Astrocyte (in vitro differentiated cells and primary cell): ENCODE measurements around the gene HPSE. TPM values are rescaled to one million over a fixed set of nuclear protein-coding genes. Genes with fewer than 3 reads are reported as not detected.

Experiments
- DNase-seq: peaks from one replicate; pipeline ENCODE4 v3.0.0-alpha.2; 2010; ENCODE audit warnings: low read depth
- FAIRE-seq: peaks from 2 replicates; lab custom pipeline; 2011; peaks lifted over from hg19 to GRCh38; lab: Jason Lieb, UNC
- H2AFZ ChIP-seq: 2 replicates; pipeline ENCODE4 v1.6.0; 2012; ENCODE audit warnings: low read depth, low read length, inconsistent platforms
- H3K27ac ChIP-seq: 2 replicates; pipeline ENCODE4 v1.5.1; 2011; ENCODE audit warnings: low read depth, low read length, inconsistent platforms
- H3K27me3 ChIP-seq: 2 replicates; pipeline ENCODE4 v1.6.0; 2011; ENCODE audit warnings: low read length, inconsistent platforms; ENCODE audit not compliant: insufficient read depth
- H3K36me3 ChIP-seq: 2 replicates; pipeline ENCODE4 v1.5.1; 2011; ENCODE audit warnings: low read length, inconsistent platforms; ENCODE audit not compliant: insufficient read depth
- H3K4me1 ChIP-seq: 2 replicates; pipeline ENCODE4 v1.5.1; 2011; ENCODE audit warnings: low read length, inconsistent platforms; ENCODE audit not compliant: insufficient read depth
- H3K4me2 ChIP-seq: 2 replicates; pipeline ENCODE4 v1.6.0; 2012; ENCODE audit warnings: low read length, inconsistent platforms
- H3K4me3 ChIP-seq: 2 replicates; pipeline ENCODE4 v1.5.1; 2011; ENCODE audit warnings: low read depth, mild to moderate bottlenecking, low read length, inconsistent platforms; ENCODE audit not compliant: insufficient read depth
- H3K79me2 ChIP-seq: 2 replicates; pipeline ENCODE4 v1.6.0; 2012; ENCODE audit warnings: mild to moderate bottlenecking, low read length, inconsistent platforms; ENCODE audit not compliant: insufficient read depth
- H3K9ac ChIP-seq: 2 replicates; pipeline ENCODE4 v1.6.0; 2012; ENCODE audit warnings: mild to moderate bottlenecking, low read length, inconsistent platforms
- H3K9me3 ChIP-seq: 2 replicates; pipeline ENCODE4 v1.5.1; 2012; ENCODE audit warnings: low read depth, mild to moderate bottlenecking, low read length, inconsistent platforms; ENCODE audit not compliant: insufficient read depth
- H4K20me1 ChIP-seq: 2 replicates; pipeline ENCODE4 v1.6.0; 2012; ENCODE audit warnings: low read length, inconsistent platforms; ENCODE audit not compliant: insufficient read depth
- H3K27ac Mint-ChIP-seq: one replicate; pipeline ENCODE4 v1.8.0; 2021; ENCODE audit warnings: mild to moderate bottlenecking, mixed read lengths; ENCODE audit not compliant: unreplicated experiment
- H3K27me3 Mint-ChIP-seq: one replicate; pipeline ENCODE4 v1.8.0; 2021; ENCODE audit warnings: low read depth, mixed read lengths; ENCODE audit not compliant: unreplicated experiment
- H3K36me3 Mint-ChIP-seq: one replicate; pipeline ENCODE4 v1.8.0; 2021; ENCODE audit warnings: low read depth, mixed read lengths; ENCODE audit not compliant: unreplicated experiment
- H3K4me1 Mint-ChIP-seq: one replicate; pipeline ENCODE4 v1.8.0; 2021; ENCODE audit warnings: low read depth, mixed read lengths; ENCODE audit not compliant: unreplicated experiment
- H3K4me3 Mint-ChIP-seq: one replicate; pipeline ENCODE4 v1.8.0; 2021; ENCODE audit warnings: mild to moderate bottlenecking, moderate library complexity, mixed read lengths; ENCODE audit not compliant: unreplicated experiment
- H3K9me3 Mint-ChIP-seq: one replicate; pipeline ENCODE4 v1.8.0; 2021; ENCODE audit warnings: mild to moderate bottlenecking, mixed read lengths; ENCODE audit not compliant: unreplicated experiment
- EZH2 ChIP-seq: IDR thresholded peaks from 2 replicates; pipeline ENCODE4 v1.6.1; 2012; ENCODE audit warnings: mild to moderate bottlenecking, low read length, inconsistent platforms; ENCODE audit not compliant: insufficient read depth
- total RNA-seq: library from RNA; stranded (reverse); gene quantifications from 2 replicates; pipeline ENCODE4 v1.2.1, GENCODE V29; 2021
- TF ChIP-seq, protein P1 (sequence below): IDR thresholded peaks from 2 replicates; pipeline ENCODE4 v1.5.1; 2011; ENCODE audit warnings: low read depth, mild to moderate bottlenecking, inconsistent platforms, low read length, moderate library complexity; ENCODE audit not compliant: insufficient read depth

HPSE gene
- total RNA-seq, 1 donor from 2014 or later: 0.75 TPM

GRCh38 chr4:83342476-83342875, 7.8 kb upstream of the HPSE start:
- Histone ChIP-seq H4K20me1 (no peaks in the 10 kb centered on the region), H3K9ac (no peak overlapping the region), H3K4me1 (no peaks in the 10 kb centered on the region), H3K9me3 (peaks cover 7% of the 10 kb centered on the region), H3K36me3 (no peaks in the 10 kb centered on the region), H3K79me2 (no peaks in the 10 kb centered on the region), H3K27me3 (no peaks in the 10 kb centered on the region), H3K4me2 (no peak overlapping the region), H2AFZ (no peak overlapping the region), H3K4me3 (no peak overlapping the region), H3K27ac (no peak overlapping the region)
- Mint-ChIP-seq H3K27me3 (peaks cover 5% of the 10 kb centered on the region), H3K4me3 (no peak overlapping the region), H3K9me3 (peaks cover 3% of the 10 kb centered on the region), H3K27ac (no peak overlapping the region), H3K36me3 (no peaks in the 10 kb centered on the region), H3K4me1 (peaks cover 4% of the 10 kb centered on the region)
- TF ChIP-seq, protein P1, sequence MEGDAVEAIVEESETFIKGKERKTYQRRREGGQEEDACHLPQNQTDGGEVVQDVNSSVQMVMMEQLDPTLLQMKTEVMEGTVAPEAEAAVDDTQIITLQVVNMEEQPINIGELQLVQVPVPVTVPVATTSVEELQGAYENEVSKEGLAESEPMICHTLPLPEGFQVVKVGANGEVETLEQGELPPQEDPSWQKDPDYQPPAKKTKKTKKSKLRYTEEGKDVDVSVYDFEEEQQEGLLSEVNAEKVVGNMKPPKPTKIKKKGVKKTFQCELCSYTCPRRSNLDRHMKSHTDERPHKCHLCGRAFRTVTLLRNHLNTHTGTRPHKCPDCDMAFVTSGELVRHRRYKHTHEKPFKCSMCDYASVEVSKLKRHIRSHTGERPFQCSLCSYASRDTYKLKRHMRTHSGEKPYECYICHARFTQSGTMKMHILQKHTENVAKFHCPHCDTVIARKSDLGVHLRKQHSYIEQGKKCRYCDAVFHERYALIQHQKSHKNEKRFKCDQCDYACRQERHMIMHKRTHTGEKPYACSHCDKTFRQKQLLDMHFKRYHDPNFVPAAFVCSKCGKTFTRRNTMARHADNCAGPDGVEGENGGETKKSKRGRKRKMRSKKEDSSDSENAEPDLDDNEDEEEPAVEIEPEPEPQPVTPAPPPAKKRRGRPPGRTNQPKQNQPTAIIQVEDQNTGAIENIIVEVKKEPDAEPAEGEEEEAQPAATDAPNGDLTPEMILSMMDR: no peak
- no peak for TF ChIP-seq EZH2
- no peak for DNase-seq
- no peak for FAIRE-seq

DNA sequence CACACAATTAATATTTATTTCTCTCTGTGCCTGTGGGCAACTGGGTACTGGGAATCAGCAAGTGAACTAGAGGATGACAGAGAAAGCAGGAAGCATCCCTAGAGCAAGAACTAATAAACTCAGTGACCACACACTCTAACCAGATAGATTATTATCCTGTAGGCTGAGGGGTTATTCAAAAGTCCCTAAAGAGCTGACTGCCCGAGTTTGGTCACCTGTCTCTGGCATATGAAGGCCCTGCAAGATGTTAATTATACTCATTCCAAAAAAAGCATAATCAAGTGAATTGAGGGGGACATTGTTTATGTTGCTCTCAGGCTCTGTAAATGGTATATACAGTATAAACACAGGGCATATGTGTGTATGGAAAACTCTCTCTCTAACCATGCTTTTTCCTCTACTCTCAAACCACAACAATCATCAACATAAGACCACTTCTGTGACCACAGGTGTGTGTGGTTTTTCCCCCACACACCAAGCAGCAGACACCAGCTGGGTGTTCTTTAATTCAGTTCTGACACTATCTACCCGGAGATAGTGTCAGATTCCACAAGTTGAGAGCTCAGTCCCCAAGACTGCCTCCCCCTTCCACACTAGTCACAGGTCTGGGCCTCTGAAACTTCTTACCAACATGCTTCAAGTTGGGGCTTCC, 6.2 kb upstream of the HPSE start:
- Histone ChIP-seq H3K9me3 (no peaks in the 10 kb centered on the region), H3K9ac (no peak overlapping the region), H3K79me2 (no peaks in the 10 kb centered on the region), H3K4me1 (no peaks in the 10 kb centered on the region), H3K4me2 (no peak overlapping the region), H4K20me1 (no peaks in the 10 kb centered on the region), H3K27me3 (peaks cover 2% of the 10 kb centered on the region), H2AFZ (no peak overlapping the region), H3K4me3 (no peak overlapping the region), H3K27ac (no peak overlapping the region), H3K36me3 (no peaks in the 10 kb centered on the region)
- Mint-ChIP-seq H3K4me1 (peaks cover 4% of the 10 kb centered on the region), H3K9me3 (no peaks in the 10 kb centered on the region), H3K4me3 (no peak overlapping the region), H3K27ac (no peak overlapping the region), H3K36me3 (no peaks in the 10 kb centered on the region), H3K27me3 (peaks cover 13% of the 10 kb centered on the region)
- DNase-seq (no peak), FAIRE-seq (no peak)
- TF ChIP-seq, protein P1: no peak
- no peak for TF ChIP-seq EZH2

DNA sequence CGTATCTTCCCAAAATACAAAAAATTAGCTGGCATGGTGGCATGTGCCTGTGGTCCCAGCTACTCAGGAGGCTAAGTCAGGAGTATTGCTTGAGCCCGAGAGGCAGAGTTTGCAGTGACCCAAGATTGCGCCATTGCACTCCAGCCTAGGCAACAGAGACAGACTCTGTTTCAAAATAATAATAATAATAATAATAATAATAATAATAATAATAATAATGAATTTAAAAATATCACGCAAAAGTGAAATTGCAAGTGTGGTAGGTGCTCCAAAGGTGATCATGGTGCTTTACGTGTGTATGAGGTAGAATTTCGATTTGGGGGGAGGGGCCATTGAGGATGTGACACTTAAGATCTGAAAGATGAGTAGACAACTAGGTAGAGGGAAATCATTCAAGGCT, 4.9 kb upstream of the HPSE start:
- FAIRE-seq (no peak), DNase-seq (no peak)
- no peaks in the 10 kb centered on the region for H3K36me3 Mint-ChIP-seq
- peaks cover 4% of the 10 kb centered on the region for H3K4me1 Mint-ChIP-seq
- Histone ChIP-seq H3K9me3 (no peaks in the 10 kb centered on the region), H3K79me2 (no peaks in the 10 kb centered on the region), H3K4me1 (no peaks in the 10 kb centered on the region), H3K4me3 (no peak overlapping the region), H3K27me3 (peaks cover 7% of the 10 kb centered on the region), H2AFZ (no peak overlapping the region), H3K4me2 (no peak overlapping the region), H3K27ac (no peak overlapping the region), H3K36me3 (no peaks in the 10 kb centered on the region), H4K20me1 (no peaks in the 10 kb centered on the region), H3K9ac (no peak overlapping the region)
- no peak overlapping the region for H3K4me3 Mint-ChIP-seq
- H3K27me3 Mint-ChIP-seq: peaks cover 20% of the 10 kb centered on the region
- no peak for TF ChIP-seq EZH2
- TF ChIP-seq, protein P1: no peak
- H3K27ac Mint-ChIP-seq: no peak overlapping the region
- H3K9me3 Mint-ChIP-seq: no peaks in the 10 kb centered on the region
